Natural killer cell (primary cell): ENCODE results near the gene RAB11FIP3. TPM values are rescaled to one million over a fixed set of nuclear protein-coding genes. Genes with fewer than 3 reads are reported as not detected.

Source experiments
- ATAC-seq, 3 donors: fragments of 150-1000 bp in 2 of 3; fragments of 200-7000 bp in 1 of 3; cut with Tn5 transposase; 1 replicate in 1 of 3; 2 replicates in 2 of 3; pipeline ENCODE4 v1.10.0; 2021; ENCODE audit warnings: mild to moderate bottlenecking in 2 of 3, moderate library complexity in 2 of 3
- DNase-seq, 2 donors: peaks; one replicate each; pipeline versions ENCODE4 v3.0.0 to v3.0.0-alpha.2; 2013 to 2021; ENCODE audit warnings: mixed read lengths in 1 of 2
- H3K27ac ChIP-seq: one replicate; pipeline ENCODE4 v1.5.1; 2013; ENCODE audit warnings: mild to moderate bottlenecking, low read length
- H3K27me3 ChIP-seq: one replicate; pipeline ENCODE4 v1.6.1; 2013; ENCODE audit warnings: low read length; ENCODE audit not compliant: control insufficient read depth, insufficient read depth
- H3K36me3 ChIP-seq: one replicate; pipeline ENCODE4 v1.6.1; 2013; ENCODE audit warnings: low read length; ENCODE audit not compliant: control insufficient read depth, insufficient read depth
- H3K4me1 ChIP-seq: one replicate; pipeline ENCODE4 v1.6.1; 2013; ENCODE audit warnings: low read length; ENCODE audit not compliant: control insufficient read depth, insufficient read depth
- H3K4me3 ChIP-seq: one replicate; pipeline ENCODE4 v1.5.1; 2013; ENCODE audit warnings: low read length
- H3K9me3 ChIP-seq: one replicate; pipeline ENCODE4 v1.6.1; 2013; ENCODE audit warnings: low read length; ENCODE audit not compliant: control insufficient read depth, insufficient read depth
- H3K27ac Mint-ChIP-seq, 2 donors: one replicate each; pipeline ENCODE4 v1.8.0; 2022; ENCODE audit warnings: mild to moderate bottlenecking in 2 of 2, mixed read lengths in 2 of 2, moderate library complexity in 1 of 2
- H3K27me3 Mint-ChIP-seq, 2 donors: one replicate each; pipeline ENCODE4 v1.8.0; 2022; ENCODE audit warnings: low read depth in 2 of 2, mixed read lengths in 2 of 2
- H3K36me3 Mint-ChIP-seq: one replicate; pipeline ENCODE4 v1.8.0; 2022; ENCODE audit warnings: mixed read lengths
- H3K4me1 Mint-ChIP-seq, 2 donors: one replicate each; pipeline ENCODE4 v1.8.0; 2022; ENCODE audit warnings: mixed read lengths in 2 of 2
- H3K4me3 Mint-ChIP-seq: one replicate; pipeline ENCODE4 v1.8.0; 2022; ENCODE audit warnings: mild to moderate bottlenecking, moderate library complexity, mixed read lengths
- H3K9me3 Mint-ChIP-seq, 2 donors: one replicate each; pipeline ENCODE4 v1.8.0; 2022; ENCODE audit warnings: mixed read lengths in 2 of 2
- WGBS: methylation state at CpG from one replicate; pipeline ENCODE4 v1.1.7; 2013; ENCODE audit warnings: missing lambda C conversion rate; ENCODE audit not compliant: insufficient coverage; 5-methylcytosine and 5-hydroxymethylcytosine counted together
- intact Hi-C: fragments of 100-400 bp; cut with micrococcal nuclease; formaldehyde crosslinking; loops from one replicate; pipeline ENCODE4 v1.14.2; 2022
- total RNA-seq, 4 donors: library from RNA; stranded (reverse); fragments of 120-200 nt in 1 of 4; gene quantifications; one replicate each; pipeline versions ENCODE4 v1.2.3 to v1.2.4, GENCODE V29; 2013 to 2022
- TF ChIP-seq, protein P1 (sequence below): fragments of 200-600 bp; IDR thresholded peaks from one replicate; pipeline ENCODE4 v1.8.0; 2022; ENCODE audit warnings: antibody characterized with exemption

Gene RAB11FIP3
- total RNA-seq, 3 donors from 2014 or later (not counting 1 experiment from before 2014, with no cell fraction given) = 51.0 to 61.2 (median 55.3) TPM

DNA sequence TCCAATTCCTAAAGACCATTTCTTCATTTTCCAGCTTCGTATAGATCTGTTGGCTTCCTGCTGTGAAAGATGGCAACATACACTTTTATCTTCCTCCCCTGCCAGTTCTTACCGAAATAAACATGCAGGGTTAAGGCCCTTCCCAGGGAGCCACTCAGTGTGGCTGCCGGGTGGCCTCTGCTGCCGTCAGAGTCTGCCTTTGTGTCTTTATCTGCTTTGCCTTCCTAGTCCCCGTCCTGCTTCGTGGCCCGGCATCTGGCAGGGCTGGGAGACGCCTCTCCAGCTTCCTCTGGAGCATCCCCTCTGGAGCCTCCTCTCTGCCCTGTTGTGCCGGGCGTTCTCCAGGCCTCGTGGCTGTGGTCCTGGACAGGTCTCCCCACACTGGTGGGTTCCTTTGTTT is 71.8 kb downstream of the RAB11FIP3 start:
- Mint-ChIP-seq H3K36me3 (no peaks in the 10 kb centered on the region), H3K4me3 (no peak overlapping the region), H3K4me1 (peaks cover 0 to 16% of the 10 kb centered on the region in 2 donors), H3K27ac (no peak overlapping the region), H3K9me3 (no peaks in the 10 kb centered on the region), H3K27me3 (no peaks in the 10 kb centered on the region)
- intact Hi-C loops = loop anchor here (5.0 kb wide), 1 partner anchor 105 kb away; no protein-coding TSS in a partner anchor
- Histone ChIP-seq H3K9me3 (no peaks in the 10 kb centered on the region), H3K4me3 (no peak overlapping the region), H3K36me3 (no peaks in the 10 kb centered on the region), H3K27ac (no peak overlapping the region), H3K27me3 (no peaks in the 10 kb centered on the region), H3K4me1 (peaks cover 3% of the 10 kb centered on the region)
- WGBS = 94% methylated on average over 11 of the region's 11 CpGs
- TF ChIP-seq, protein P1, sequence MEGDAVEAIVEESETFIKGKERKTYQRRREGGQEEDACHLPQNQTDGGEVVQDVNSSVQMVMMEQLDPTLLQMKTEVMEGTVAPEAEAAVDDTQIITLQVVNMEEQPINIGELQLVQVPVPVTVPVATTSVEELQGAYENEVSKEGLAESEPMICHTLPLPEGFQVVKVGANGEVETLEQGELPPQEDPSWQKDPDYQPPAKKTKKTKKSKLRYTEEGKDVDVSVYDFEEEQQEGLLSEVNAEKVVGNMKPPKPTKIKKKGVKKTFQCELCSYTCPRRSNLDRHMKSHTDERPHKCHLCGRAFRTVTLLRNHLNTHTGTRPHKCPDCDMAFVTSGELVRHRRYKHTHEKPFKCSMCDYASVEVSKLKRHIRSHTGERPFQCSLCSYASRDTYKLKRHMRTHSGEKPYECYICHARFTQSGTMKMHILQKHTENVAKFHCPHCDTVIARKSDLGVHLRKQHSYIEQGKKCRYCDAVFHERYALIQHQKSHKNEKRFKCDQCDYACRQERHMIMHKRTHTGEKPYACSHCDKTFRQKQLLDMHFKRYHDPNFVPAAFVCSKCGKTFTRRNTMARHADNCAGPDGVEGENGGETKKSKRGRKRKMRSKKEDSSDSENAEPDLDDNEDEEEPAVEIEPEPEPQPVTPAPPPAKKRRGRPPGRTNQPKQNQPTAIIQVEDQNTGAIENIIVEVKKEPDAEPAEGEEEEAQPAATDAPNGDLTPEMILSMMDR = no peak
- ATAC-seq = no peak
- DNase-seq = no peak

DNA sequence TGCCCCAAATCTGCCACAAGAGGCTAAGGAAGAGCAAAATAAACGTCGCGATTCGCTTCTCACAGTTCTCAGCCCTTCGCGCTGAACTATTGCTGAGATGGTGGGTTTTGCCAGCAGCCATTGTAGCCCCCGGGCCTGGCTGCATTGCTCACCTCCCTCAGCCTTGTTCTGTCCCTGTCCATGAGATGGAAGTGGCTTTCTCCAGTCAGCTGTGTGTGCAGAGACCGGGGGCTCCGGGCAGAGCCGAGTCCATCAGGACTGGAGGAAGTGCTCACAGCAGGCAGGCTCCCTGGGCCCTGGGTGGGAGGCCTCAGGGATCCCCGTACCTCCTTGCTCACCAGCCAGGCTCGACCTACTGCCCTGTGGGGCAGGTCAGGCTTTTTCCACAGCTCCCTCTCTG is 74.5 kb downstream of the RAB11FIP3 start:
- intact Hi-C loops = loop anchor here (5.0 kb wide), 1 partner anchor 108 kb away; no protein-coding TSS in a partner anchor
- no peaks in the 10 kb centered on the region for H3K36me3 Mint-ChIP-seq
- no peak overlapping the region for H3K4me3 Mint-ChIP-seq
- ATAC-seq (no peak), DNase-seq (no peak)
- H3K9me3 ChIP-seq = no peaks in the 10 kb centered on the region
- 98% methylated on average over 12 of the region's 12 CpGs for WGBS
- H3K27me3 ChIP-seq = no peaks in the 10 kb centered on the region
- peaks cover 3% of the 10 kb centered on the region for H3K4me1 ChIP-seq
- H3K9me3 Mint-ChIP-seq = no peaks in the 10 kb centered on the region
- peaks cover 0 to 14% of the 10 kb centered on the region in 2 donors for H3K4me1 Mint-ChIP-seq
- H3K27ac ChIP-seq = no peak overlapping the region
- H3K27me3 Mint-ChIP-seq = no peaks in the 10 kb centered on the region
- H3K27ac Mint-ChIP-seq = no peak overlapping the region
- TF ChIP-seq, protein P1 = no peak
- H3K36me3 ChIP-seq = no peaks in the 10 kb centered on the region
- no peak overlapping the region for H3K4me3 ChIP-seq

DNA sequence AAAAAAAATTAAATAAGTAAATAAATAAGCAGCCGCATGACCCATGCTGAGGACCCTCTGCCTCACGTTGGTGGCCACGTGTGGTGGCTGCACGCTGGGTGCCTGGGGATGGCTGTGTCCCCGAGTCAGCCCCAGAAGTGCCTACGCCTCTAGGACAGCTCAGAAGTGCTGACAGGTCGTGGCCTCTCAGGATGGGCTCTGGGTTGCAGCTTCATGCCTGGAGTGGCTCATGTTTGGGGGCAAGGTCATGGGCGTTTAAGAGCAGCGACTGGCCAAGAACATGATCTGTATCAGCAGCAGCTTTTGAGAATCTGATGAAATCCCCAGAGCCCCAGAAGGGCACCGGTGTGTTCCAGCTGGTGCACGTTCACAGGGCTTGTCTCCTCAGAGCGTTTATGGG is 75.3 kb downstream of the RAB11FIP3 start:
- intact Hi-C loops = no loop called here
- H3K36me3 ChIP-seq = no peaks in the 10 kb centered on the region

More for the DNA sequence above, 75.3 kb downstream of the RAB11FIP3 start:
- peaks cover 3% of the 10 kb centered on the region for H3K4me1 ChIP-seq
- peaks cover 0 to 9% of the 10 kb centered on the region in 2 donors for H3K4me1 Mint-ChIP-seq
- H3K36me3 Mint-ChIP-seq = no peaks in the 10 kb centered on the region
- no peak overlapping the region for H3K4me3 Mint-ChIP-seq
- H3K27ac Mint-ChIP-seq = no peak overlapping the region
- TF ChIP-seq, protein P1 = no peak
- no peak for ATAC-seq
- no peaks in the 10 kb centered on the region for H3K27me3 ChIP-seq
- H3K9me3 ChIP-seq = no peaks in the 10 kb centered on the region
- 92% methylated on average over 12 of the region's 12 CpGs for WGBS
- no peaks in the 10 kb centered on the region for H3K9me3 Mint-ChIP-seq
- H3K4me3 ChIP-seq = no peak overlapping the region
- no peaks in the 10 kb centered on the region for H3K27me3 Mint-ChIP-seq
- no peak overlapping the region for H3K27ac ChIP-seq
- DNase-seq = no peak
